ENCODE results near the gene RXRB.
A peak's percentile ranks its signal among the peaks of the same experiment; 100 is the strongest.
"Not testable (repeated sequence)": the region's sequence is repeated elsewhere in the genome, so short reads cannot be mapped to it uniquely, and the experiment has no call there.

Gene RXRB

GRCh38 chr6:33200219-33201146 lies at the start of gene RXRB, which contains the start of gene SLC39A7:
Gene RXRB, minus strand, starts transcription at chr6:33200665. Its CDS starts 189 bp downstream, at chr6:33200476.
Gene SLC39A7, plus strand, starts transcription at chr6:33200867. Its CDS starts 379 bp downstream, at chr6:33201246.
- DNase-seq (ENCODE audit: low spot score) = peak; percentile 94

GRCh38 chr6:33249732-33250630 lies 49.5 kb upstream of the RXRB start:
- DNase-seq (ENCODE audit: low spot score) = peak; percentile 62

GRCh38 chr6:33248932-33249731 lies 48.7 kb upstream of the RXRB start:
- DNase-seq (ENCODE audit: low spot score) = peak; percentile 93

DNA sequence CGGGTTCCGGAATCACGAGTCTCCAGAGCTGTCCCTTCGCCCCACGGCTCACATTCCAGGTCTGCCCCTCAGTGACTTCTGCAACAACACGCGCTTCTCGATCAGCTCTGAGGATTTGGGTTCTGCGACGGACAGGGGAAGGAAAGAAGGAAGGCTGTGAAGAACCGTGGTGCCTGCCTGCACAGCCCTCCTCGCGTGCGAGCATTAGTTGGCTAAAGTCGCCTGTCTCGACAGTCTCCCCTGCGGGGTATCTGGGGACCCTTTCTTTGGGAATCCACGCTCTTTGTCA lies 48.1 kb upstream of the RXRB start:
- DNase-seq (ENCODE audit: low spot score) = peak; percentile 41

DNA sequence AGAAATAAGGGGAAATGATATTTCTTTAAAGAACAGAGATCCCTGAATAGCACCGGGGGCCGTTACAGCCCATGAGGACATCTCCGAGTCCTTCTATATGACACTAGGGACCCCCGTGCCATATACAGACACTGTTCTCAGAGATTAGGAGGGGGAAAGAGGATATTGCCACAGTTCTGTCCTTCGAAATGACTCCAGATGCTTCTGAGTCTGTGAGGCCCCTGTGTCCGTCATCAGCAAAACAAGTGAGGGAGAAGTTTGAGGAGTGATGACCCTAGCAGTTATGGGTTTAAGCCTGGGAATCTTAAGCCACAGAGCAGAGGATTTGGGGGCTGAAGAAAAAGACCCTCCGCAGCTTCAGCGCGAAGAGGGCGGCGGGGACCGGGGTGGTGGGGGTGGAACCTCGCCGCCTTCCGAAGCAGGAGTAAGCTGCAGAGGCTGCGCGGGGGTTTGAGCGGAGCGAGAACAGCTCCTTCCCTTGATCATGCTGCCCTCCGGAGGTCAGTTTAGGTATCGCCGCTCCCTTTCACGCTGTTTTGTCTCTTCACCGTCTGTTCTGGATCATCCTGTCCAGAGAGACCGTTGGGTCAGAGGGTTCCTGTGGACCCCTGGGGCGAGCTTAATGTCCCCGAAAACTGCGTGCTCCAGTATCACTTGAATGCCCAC lies 47.6 kb upstream of the RXRB start:
- peak; percentile 85 for DNase-seq (ENCODE audit: low spot score)

- DNase-seq (ENCODE audit: low spot score) = no peak
These were observed 43.0 kb upstream of the RXRB start for GRCh38 chr6:33243476-33243875.

DNA sequence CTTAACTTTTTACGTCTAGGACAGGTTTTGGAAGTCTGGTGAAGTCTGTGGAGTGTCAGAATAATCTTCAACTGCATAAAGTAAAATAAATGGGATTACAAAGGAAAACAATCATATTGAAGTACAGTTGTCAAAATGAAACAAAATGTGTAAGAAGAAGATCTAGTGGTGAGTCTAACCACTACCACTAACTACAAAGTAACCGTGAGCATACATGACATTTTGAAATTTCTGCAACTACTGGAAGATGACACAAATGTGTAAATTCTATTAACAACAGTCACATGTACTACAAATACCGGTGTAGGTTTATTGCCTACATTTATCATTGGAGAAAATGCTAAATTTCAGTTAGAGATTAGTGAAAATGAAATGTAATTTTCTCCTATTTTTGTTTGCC lies 41.5 kb upstream of the RXRB start:
- DNase-seq (ENCODE audit: low spot score) = no peak

DNA sequence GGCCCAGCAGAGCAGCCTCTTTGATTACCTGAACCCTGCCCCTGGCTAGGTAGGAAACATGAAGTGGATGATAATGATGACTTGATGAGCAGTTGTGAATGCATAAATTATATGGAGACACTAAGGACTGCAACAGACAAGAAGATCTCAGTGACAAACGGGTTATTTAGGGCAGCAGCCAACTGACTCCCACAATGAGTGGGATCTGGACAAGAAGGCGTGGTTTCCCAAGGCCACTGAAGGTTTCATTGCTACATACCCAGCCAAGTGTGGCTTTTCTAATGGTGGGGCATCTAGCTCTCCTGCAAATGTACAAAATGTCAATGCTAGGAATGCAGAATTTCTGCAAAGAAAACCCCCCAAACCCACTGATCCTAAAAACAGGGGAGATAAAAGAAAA lies 37.3 kb upstream of the RXRB start:
- no peak for DNase-seq (ENCODE audit: low spot score)

DNA sequence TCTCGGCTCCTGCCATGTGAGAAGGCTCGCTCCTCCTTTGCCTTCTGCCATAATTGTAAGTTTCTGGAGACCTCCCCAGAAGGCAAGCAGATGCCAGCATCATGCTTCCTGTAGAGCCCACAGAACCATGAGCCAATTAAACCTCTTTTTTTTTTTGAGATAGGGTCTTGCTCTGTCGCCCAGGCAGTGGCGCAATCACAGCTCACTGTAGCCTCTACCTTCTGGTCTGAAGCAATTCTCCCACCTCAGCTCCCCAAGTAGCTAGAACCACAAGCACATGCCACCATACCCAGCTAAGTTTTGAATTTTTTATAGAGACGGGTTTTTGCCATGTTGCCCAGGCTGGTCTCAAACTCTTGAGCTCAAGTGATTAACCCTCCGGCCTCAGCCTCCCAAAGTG lies 36.4 kb upstream of the RXRB start:
- DNase-seq (ENCODE audit: low spot score) = no peak

GRCh38 chr6:33236328-33236727 lies 35.9 kb upstream of the RXRB start:
- no peak for DNase-seq (ENCODE audit: low spot score)

GRCh38 chr6:33235221-33235634 lies 34.8 kb upstream of the RXRB start:
- DNase-seq (ENCODE audit: low spot score) = no peak

DNA sequence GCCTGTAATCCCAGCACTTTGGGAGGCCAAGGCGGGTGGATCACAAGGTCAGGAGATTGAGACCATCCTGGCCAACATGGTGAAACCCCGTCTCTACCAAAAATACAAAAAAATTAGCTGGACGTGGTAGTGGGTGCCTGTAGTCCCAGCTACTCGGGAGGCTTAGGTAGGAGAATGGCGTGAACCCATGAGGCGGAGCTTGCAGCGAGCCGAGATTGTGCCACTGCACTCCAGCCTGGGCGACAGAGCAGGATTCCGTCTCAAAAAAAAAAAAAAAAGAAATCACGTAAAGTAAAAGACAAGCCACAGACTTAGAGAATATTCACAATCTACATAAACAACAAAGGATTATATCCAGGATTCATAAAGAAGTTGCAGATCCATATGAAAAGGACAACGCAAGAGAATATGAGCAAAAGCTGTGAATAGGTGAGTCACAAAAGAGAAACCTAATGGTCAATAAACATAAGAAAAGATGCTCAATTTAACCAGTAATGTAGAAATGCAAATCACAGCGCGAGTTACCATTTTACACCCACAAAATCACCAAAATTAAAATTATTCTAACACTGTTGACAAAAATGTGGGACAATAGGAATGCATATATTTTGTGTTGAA lies 26.1 kb upstream of the RXRB start:
- not testable (repeated sequence) for DNase-seq (ENCODE audit: low spot score)

GRCh38 chr6:33217681-33218080 lies 17.2 kb upstream of the RXRB start:
- no peak for DNase-seq (ENCODE audit: low spot score)

GRCh38 chr6:33217246-33217645 lies 16.8 kb upstream of the RXRB start:
- DNase-seq (ENCODE audit: low spot score) = no peak

DNA sequence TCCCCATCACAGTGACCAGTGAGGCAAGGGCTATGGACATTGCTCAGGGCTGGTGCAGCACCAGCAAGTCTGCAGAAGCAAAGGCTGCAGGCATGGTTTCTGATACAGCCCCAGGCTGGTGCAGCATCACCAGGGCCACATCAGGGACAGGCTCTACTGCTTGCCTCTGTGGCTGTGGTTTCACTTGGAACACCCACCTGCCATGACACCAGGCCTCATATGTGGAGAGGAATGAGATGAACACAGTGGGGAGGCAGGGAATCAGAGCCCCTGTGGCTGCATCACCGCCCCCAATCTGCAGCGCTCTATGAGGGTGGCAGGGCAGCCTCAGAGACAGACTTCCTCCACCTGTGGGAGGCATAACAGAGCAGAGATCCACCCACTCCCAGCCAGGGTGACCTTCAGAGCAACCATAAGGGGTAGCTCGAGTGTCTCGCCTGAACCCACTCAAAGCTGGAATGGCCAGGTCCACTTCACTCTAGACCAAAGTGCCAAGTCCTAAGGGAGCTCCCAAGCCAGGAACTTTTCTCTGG lies 15.7 kb upstream of the RXRB start:
- DNase-seq (ENCODE audit: low spot score) = no peak

GRCh38 chr6:33215271-33216116 lies 15.0 kb upstream of the RXRB start:
- no peak for DNase-seq (ENCODE audit: low spot score)

DNA sequence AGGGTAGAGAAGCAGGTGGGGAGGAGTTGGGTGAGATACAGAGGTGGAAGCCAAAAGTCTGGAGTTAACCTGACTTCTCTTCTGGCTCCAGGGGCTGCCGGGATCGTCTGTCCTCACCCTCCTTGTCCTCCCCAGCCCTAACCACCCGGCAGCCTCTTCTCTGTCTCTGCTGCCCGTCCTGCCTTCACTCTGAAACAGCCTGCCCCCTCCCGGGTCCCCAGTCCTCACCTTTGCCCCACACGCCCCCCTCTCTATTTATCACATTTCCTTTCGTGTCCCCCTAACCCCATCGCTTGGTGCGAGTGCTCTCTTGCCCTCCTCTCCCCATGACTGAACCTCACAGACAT lies 13.5 kb upstream of the RXRB start:
- no peak for DNase-seq (ENCODE audit: low spot score)

DNA sequence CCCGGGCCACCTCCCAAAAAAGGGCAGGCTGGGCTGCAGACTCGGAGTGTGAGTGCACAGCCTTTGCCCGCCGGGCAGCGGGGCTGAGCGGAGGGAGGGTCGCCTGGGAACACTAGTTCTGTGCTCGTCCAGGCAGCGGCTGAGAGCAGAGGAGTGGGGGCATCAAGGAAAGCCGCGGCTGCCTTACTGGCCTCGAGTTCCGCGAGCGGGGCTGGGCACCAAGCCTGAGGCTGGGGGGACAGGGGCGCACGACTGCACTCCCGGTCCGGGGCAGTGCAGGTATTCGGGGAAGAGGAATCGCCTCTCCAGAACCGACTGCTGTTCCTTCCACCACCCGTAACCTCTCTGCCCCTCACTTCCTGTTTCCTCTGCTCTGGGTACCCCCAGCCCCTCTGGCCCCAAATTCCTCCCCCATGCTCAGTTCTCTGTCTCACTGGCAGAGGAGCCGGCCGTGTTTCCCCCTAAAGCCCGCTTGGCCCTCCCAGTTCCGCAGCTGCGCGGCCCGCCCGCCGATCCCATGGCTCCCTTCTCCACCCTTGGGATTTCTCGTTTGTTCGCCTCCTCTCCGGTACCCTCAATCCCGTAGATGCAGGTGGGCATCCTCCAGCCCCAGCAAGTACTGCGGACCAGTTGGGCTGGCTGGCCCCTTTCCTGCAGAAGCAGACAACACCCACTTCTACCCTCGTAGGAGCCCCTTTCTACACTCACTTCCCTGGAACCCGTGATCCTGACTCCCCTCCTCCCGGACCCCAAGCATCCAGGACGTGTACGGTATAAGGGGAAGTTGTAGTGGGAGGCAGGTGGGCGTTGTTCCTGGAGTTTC lies 12.9 kb upstream of the RXRB start:
- DNase-seq (ENCODE audit: low spot score) = peak; percentile 65

GRCh38 chr6:33212857-33213165 lies 12.3 kb upstream of the RXRB start:
- DNase-seq (ENCODE audit: low spot score) = no peak
